Tibial nerve (tissue), 4 donors: ENCODE data around the gene HS3ST6. TPM values are rescaled to one million over a fixed set of nuclear protein-coding genes. Genes with fewer than 3 reads are reported as not detected.

Experiments used
- DNase-seq, 2 donors: peaks; one replicate each; pipeline ENCODE4 v3.0.0-alpha.2; 2019; ENCODE audit warnings: low spot score in 2 of 2
- H3K27ac ChIP-seq, 4 donors: fragments of 200-600 bp; sonication (generic) in 3 of 4; one replicate each; pipeline ENCODE4 v1.5.1; 2017 to 2019; ENCODE audit warnings: mild to moderate bottlenecking in 1 of 4
- H3K27me3 ChIP-seq, 2 donors: fragments of 200-600 bp; sonication (generic) in 1 of 2; one replicate each; pipeline versions ENCODE4 v1.5.1 to v1.6.0; 2017 to 2019
- H3K36me3 ChIP-seq, 3 donors: fragments of 200-600 bp; sonication (generic); one replicate each; pipeline ENCODE4 v1.5.1; 2018 to 2019
- H3K4me1 ChIP-seq, 4 donors: fragments of 200-600 bp; sonication (generic) in 3 of 4; one replicate each; pipeline ENCODE4 v1.5.1; 2017 to 2019
- H3K4me3 ChIP-seq, 4 donors: fragments of 200-600 bp; sonication (generic) in 3 of 4; one replicate each; pipeline ENCODE4 v1.5.1; 2017 to 2019; ENCODE audit warnings: mild to moderate bottlenecking in 1 of 4, moderate library complexity in 1 of 4
- H3K9me3 ChIP-seq, 4 donors: fragments of 200-600 bp; sonication (generic) in 3 of 4; one replicate each; pipeline ENCODE4 v1.5.1; 2017 to 2019
- CTCF ChIP-seq, 5 experiments: fragments of 200-600 bp in 3 of 5; fragments of 450-650 bp in 2 of 5; sonication (generic) in 3 of 5; IDR thresholded peaks; one replicate each; pipeline ENCODE4 v1.5.1; 2016 to 2019; ENCODE audit warnings: antibody characterized with exemption in 5 of 5, mild to moderate bottlenecking in 3 of 5, moderate library complexity in 2 of 5
- EP300 ChIP-seq, 2 donors: sonication (generic); formaldehyde crosslinking; IDR thresholded peaks; one replicate each; pipeline ENCODE4 v1.6.1; 2017; ENCODE audit warnings: antibody characterized with exemption in 2 of 2, mild to moderate bottlenecking in 1 of 2
- POLR2A ChIP-seq, 2 donors: fragments of 450-650 bp; IDR thresholded peaks; one replicate each; pipeline ENCODE4 v1.6.1; 2017; ENCODE audit warnings: antibody characterized with exemption in 2 of 2, mild to moderate bottlenecking in 2 of 2, moderate library complexity in 2 of 2
- WGBS, 2 donors: methylation state at CpG; one replicate each; pipeline ENCODE4 v1.1.5; 2018; 5-methylcytosine and 5-hydroxymethylcytosine counted together
- total RNA-seq, 4 donors: library from RNA; depleted of rRNA; stranded (reverse); fragments of >200 nt; gene quantifications; one replicate each; pipeline ENCODE4 v1.1.0, GENCODE V29; 2016

The HS3ST6 gene
- total RNA-seq, 4 donors from 2014 or later = not detected

GRCh38 chr16:1912215-1912543, 6.0 kb downstream of the HS3ST6 start:
- WGBS, 2 donors = 67 to 82% methylated on average over 8 to 17 of the region's 17 CpGs
- H3K27me3 ChIP-seq = peaks cover 0 to 74% of the 10 kb centered on the region in 2 donors

GRCh38 chr16:1911467-1912214, 6.6 kb downstream of the HS3ST6 start:
- Histone ChIP-seq H3K27me3 (peaks cover 0 to 74% of the 10 kb centered on the region in 2 donors), H3K27ac (no peak overlapping the region), H3K4me3 (no peak overlapping the region), H3K9me3 (no peaks in the 10 kb centered on the region), H3K36me3 (no peaks in the 10 kb centered on the region), H3K4me1 (no peaks in the 10 kb centered on the region)
- 84 to 90% methylated on average over 15 to 56 of the region's 59 CpGs for WGBS, 2 donors
- TF ChIP-seq CTCF (IDR thresholded peaks at IDR 0.05) = no peak
- TF ChIP-seq EP300 (IDR thresholded peaks at IDR 0.05) = no peak
- no peak for TF ChIP-seq POLR2A (IDR thresholded peaks at IDR 0.05)
- DNase-seq = no peak

More at GRCh38 chr16:1912215-1912543, 6.0 kb downstream of the HS3ST6 start:
- DNase-seq = no peak
- H3K4me1 ChIP-seq = peaks cover 0 to 1% (median 0%) of the 10 kb centered on the region in 4 donors
- no peaks in the 10 kb centered on the region for H3K36me3 ChIP-seq
- H3K9me3 ChIP-seq = no peaks in the 10 kb centered on the region
- no peak overlapping the region for H3K27ac ChIP-seq
- TF ChIP-seq POLR2A (IDR thresholded peaks at IDR 0.05) (no peak), CTCF (IDR thresholded peaks at IDR 0.05) (no peak), EP300 (IDR thresholded peaks at IDR 0.05) (no peak)
- H3K4me3 ChIP-seq = no peak overlapping the region

- H3K9me3 ChIP-seq = no peaks in the 10 kb centered on the region
- H3K27ac ChIP-seq = no peak overlapping the region
- peaks cover 0 to under 1% (median 0%) of the 10 kb centered on the region in 4 donors for H3K4me1 ChIP-seq
- no peak for TF ChIP-seq POLR2A (IDR thresholded peaks at IDR 0.05)
- TF ChIP-seq CTCF (IDR thresholded peaks at IDR 0.05) = no peak
- TF ChIP-seq EP300 (IDR thresholded peaks at IDR 0.05) = no peak
- no peaks in the 10 kb centered on the region for H3K36me3 ChIP-seq
- H3K4me3 ChIP-seq = no peak overlapping the region
- no peak for DNase-seq
- H3K27me3 ChIP-seq = peaks cover 0 to 71% of the 10 kb centered on the region in 2 donors
- WGBS, 2 donors = 73 to 77% methylated on average over 13 to 18 of the region's 18 CpGs
Observed at GRCh38 chr16:1909561-1910231, 8.5 kb downstream of the HS3ST6 start.

DNA sequence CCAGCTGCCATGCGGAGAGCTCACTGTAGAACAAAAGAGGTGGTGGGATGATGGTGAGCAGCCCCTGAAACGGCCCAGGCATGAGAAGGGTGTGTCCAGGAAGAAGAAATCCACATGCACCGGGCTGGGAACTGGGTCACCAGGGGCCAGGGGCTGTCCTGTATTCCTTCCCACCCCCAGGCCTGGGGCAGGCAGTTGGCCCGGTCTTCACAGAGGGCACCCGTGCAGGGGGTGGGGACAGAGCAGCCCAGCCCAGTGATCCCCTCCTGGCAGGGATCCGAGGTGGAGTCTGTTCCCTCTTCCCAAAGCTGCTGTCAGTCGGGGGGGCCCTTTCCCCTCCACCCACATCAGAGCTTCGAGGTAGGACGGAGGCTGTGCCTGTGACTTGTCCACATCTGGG, 9.2 kb downstream of the HS3ST6 start:
- peaks cover 0 to 4% (median 0%) of the 10 kb centered on the region in 4 donors for H3K4me1 ChIP-seq
- no peak overlapping the region for H3K27ac ChIP-seq
- no peak for DNase-seq
- WGBS, 2 donors = 56 to 63% methylated on average over 8 to 9 of the region's 9 CpGs
- TF ChIP-seq POLR2A (IDR thresholded peaks at IDR 0.05) (no peak), EP300 (IDR thresholded peaks at IDR 0.05) (no peak), CTCF (IDR thresholded peaks at IDR 0.05) (no peak)
- no peaks in the 10 kb centered on the region for H3K9me3 ChIP-seq
- H3K4me3 ChIP-seq = no peak overlapping the region
- peaks cover 0 to 71% of the 10 kb centered on the region in 2 donors for H3K27me3 ChIP-seq
- no peaks in the 10 kb centered on the region for H3K36me3 ChIP-seq

DNA sequence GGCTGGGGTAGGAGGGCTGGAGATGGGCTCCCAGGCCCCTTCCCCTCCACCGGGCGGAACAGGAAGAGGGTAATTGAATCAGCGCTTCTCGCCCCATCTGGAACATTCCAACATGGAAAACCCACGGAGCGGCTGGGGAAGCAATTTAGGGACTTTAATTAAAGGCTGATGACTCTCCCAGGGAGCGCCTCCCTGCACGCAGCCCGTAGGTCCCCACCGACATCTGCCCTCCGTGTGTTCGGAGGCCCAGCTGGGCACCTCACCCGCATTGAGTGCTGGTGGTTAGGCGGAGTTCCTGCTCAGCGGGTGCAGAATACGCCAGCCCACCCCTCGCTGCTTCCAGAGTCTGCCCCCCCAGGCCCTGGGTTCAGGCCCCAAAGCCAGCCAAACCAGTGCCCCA, 10.0 kb downstream of the HS3ST6 start:
- H3K27me3 ChIP-seq = peaks cover 0 to 70% of the 10 kb centered on the region in 2 donors

More for the DNA sequence above, 10.0 kb downstream of the HS3ST6 start:
- peaks cover 0 to 4% (median 0%) of the 10 kb centered on the region in 4 donors for H3K4me1 ChIP-seq
- H3K36me3 ChIP-seq = no peaks in the 10 kb centered on the region
- TF ChIP-seq CTCF (IDR thresholded peaks at IDR 0.05) (no peak), EP300 (IDR thresholded peaks at IDR 0.05) (no peak), POLR2A (IDR thresholded peaks at IDR 0.05) (no peak)
- 35 to 47% methylated on average over 16 to 17 of the region's 17 CpGs for WGBS, 2 donors
- H3K4me3 ChIP-seq = no peak overlapping the region
- no peak overlapping the region for H3K27ac ChIP-seq
- H3K9me3 ChIP-seq = no peaks in the 10 kb centered on the region
- no peak for DNase-seq
